HepG2 (cell line): ENCODE data around the gene THOC6. TPM values are rescaled to one million over a fixed set of nuclear protein-coding genes. Genes with fewer than 3 reads are reported as not detected.

Source experiments
- BHLHE40 ChIP-seq: IDR thresholded peaks from 2 replicates; pipeline ENCODE4 v1.6.1; 2011; ENCODE audit warnings: low read length, improper control_type of control experiment
- FOSL2 ChIP-seq: sonication (generic); formaldehyde crosslinking; IDR thresholded peaks from 2 replicates; pipeline ENCODE4 v1.4.0; 2020; ENCODE audit warnings: missing genetic modification reagents
- KLF15 ChIP-seq: sonication (generic); formaldehyde crosslinking; IDR thresholded peaks from 2 replicates; pipeline ENCODE4 v1.8.1; 2023; ENCODE audit warnings: borderline replicate concordance, mild to moderate bottlenecking, inconsistent platforms, missing genetic modification reagents, mixed read lengths
- NFIC ChIP-seq: IDR thresholded peaks from 2 replicates; pipeline ENCODE4 v1.6.1; 2012; ENCODE audit warnings: mild to moderate bottlenecking, low read length, inconsistent platforms
- SALL1 ChIP-seq: sonication (generic); formaldehyde crosslinking; IDR thresholded peaks from 2 replicates; pipeline ENCODE4 v1.8.0; 2022; ENCODE audit warnings: mild to moderate bottlenecking, missing genetic modification reagents
- SAP130 ChIP-seq: IDR thresholded peaks from 2 replicates; pipeline ENCODE4 v1.6.1; 2016; ENCODE audit warnings: low read depth
- SNAI1 ChIP-seq: sonication (generic); formaldehyde crosslinking; IDR thresholded peaks from 2 replicates; pipeline ENCODE4 v1.5.0; 2020; ENCODE audit warnings: mild to moderate bottlenecking, missing genetic modification reagents, borderline replicate concordance
- ZBTB25 ChIP-seq: IDR thresholded peaks from 2 replicates; pipeline ENCODE4 v1.6.1; 2018; ENCODE audit warnings: missing genetic modification reagents
- ZFP62 ChIP-seq: sonication (generic); formaldehyde crosslinking; IDR thresholded peaks from 2 replicates; pipeline ENCODE4 v1.4.0; 2020; ENCODE audit warnings: missing genetic modification reagents
- ZNF333 ChIP-seq: sonication (generic); formaldehyde crosslinking; IDR thresholded peaks from 2 replicates; pipeline ENCODE4 v1.4.0; 2020; ENCODE audit warnings: mild to moderate bottlenecking, missing genetic modification reagents, borderline replicate concordance
- ZNF354B ChIP-seq: sonication (generic); formaldehyde crosslinking; IDR thresholded peaks from 2 replicates; pipeline ENCODE4 v1.8.0; 2022; ENCODE audit warnings: mild to moderate bottlenecking, missing genetic modification reagents
- ZNF557 ChIP-seq: sonication (generic); formaldehyde crosslinking; IDR thresholded peaks from 2 replicates; pipeline ENCODE4 v1.4.0; 2020; ENCODE audit warnings: missing genetic modification reagents
- ZNF605 ChIP-seq: sonication (generic); formaldehyde crosslinking; IDR thresholded peaks from 2 replicates; pipeline ENCODE4 v1.8.0; 2022; ENCODE audit warnings: mild to moderate bottlenecking, missing genetic modification reagents
- ZNF746 ChIP-seq: sonication (generic); formaldehyde crosslinking; IDR thresholded peaks from 2 replicates; pipeline ENCODE4 v1.8.0; 2022; ENCODE audit warnings: mild to moderate bottlenecking, missing genetic modification reagents
- ZNF777 ChIP-seq: sonication (generic); formaldehyde crosslinking; IDR thresholded peaks from 2 replicates; pipeline ENCODE4 v1.4.0; 2020; ENCODE audit warnings: missing genetic modification reagents
- polyA plus RNA-seq, 8 experiments: library from polyadenylated mRNA; depleted of rRNA in 3 of 8; stranded (reverse) in 7 of 8; unstranded in 1 of 8; fragments of >200 nt; fragmentation: Illumina TruSeq in 4 of 8; extraction: Trizol in 4 of 8; gene quantifications; 2 replicates each; pipeline versions ENCODE4 v1.2.1 to v1.2.3, GENCODE V29; 2011 to 2016; ENCODE audit warnings: low read depth in 4 of 8, missing spikeins in 1 of 8, mixed read lengths in 1 of 8; ENCODE audit not compliant: insufficient read depth in 1 of 8
- total RNA-seq, 5 experiments: library from RNA; depleted of rRNA; stranded (reverse); fragments of >200 nt; fragmentation: Illumina TruSeq; extraction: Trizol; gene quantifications; 2 replicates each; pipeline ENCODE4 v1.2.3, GENCODE V29; 2016; ENCODE audit warnings: low read depth in 1 of 5
- TF ChIP-seq, protein P1 (sequence below): sonication (generic); formaldehyde crosslinking; IDR thresholded peaks from 2 replicates; pipeline ENCODE4 v1.5.1; 2020; ENCODE audit warnings: mild to moderate bottlenecking, missing genetic modification reagents, moderate library complexity
- TF ChIP-seq, protein P2 (sequence below): sonication (generic); formaldehyde crosslinking; IDR thresholded peaks from 2 replicates; pipeline ENCODE4 v1.5.1; 2020; ENCODE audit warnings: mild to moderate bottlenecking, moderate library complexity, missing genetic modification reagents
- TF ChIP-seq, protein P3 (sequence below): sonication (generic); formaldehyde crosslinking; IDR thresholded peaks from 2 replicates; pipeline ENCODE4 v1.4.0; 2020; ENCODE audit warnings: missing genetic modification reagents
- TF ChIP-seq, protein P4 (sequence below): fragments of 450-650 bp; IDR thresholded peaks from 2 replicates; pipeline ENCODE4 v1.6.1; 2017; ENCODE audit warnings: mild to moderate bottlenecking

THOC6 gene
- total and polyA plus RNA-seq, 2 of the 13 experiments (the other 11 are each of a cell fraction or from before 2014, with no cell fraction given), result 32.1 to 37.0 TPM

- TF ChIP-seq, protein P1, sequence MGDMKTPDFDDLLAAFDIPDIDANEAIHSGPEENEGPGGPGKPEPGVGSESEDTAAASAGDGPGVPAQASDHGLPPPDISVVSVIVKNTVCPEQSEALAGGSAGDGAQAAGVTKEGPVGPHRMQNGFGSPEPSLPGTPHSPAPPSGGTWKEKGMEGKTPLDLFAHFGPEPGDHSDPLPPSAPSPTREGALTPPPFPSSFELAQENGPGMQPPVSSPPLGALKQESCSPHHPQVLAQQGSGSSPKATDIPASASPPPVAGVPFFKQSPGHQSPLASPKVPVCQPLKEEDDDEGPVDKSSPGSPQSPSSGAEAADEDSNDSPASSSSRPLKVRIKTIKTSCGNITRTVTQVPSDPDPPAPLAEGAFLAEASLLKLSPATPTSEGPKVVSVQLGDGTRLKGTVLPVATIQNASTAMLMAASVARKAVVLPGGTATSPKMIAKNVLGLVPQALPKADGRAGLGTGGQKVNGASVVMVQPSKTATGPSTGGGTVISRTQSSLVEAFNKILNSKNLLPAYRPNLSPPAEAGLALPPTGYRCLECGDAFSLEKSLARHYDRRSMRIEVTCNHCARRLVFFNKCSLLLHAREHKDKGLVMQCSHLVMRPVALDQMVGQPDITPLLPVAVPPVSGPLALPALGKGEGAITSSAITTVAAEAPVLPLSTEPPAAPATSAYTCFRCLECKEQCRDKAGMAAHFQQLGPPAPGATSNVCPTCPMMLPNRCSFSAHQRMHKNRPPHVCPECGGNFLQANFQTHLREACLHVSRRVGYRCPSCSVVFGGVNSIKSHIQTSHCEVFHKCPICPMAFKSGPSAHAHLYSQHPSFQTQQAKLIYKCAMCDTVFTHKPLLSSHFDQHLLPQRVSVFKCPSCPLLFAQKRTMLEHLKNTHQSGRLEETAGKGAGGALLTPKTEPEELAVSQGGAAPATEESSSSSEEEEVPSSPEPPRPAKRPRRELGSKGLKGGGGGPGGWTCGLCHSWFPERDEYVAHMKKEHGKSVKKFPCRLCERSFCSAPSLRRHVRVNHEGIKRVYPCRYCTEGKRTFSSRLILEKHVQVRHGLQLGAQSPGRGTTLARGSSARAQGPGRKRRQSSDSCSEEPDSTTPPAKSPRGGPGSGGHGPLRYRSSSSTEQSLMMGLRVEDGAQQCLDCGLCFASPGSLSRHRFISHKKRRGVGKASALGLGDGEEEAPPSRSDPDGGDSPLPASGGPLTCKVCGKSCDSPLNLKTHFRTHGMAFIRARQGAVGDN (CRISPR knock-in tag), result peak; percentile 13; the same call in 1 of the 2 replicates
- TF ChIP-seq SNAI1 (CRISPR knock-in tag) (no peak), SAP130 (CRISPR knock-in tag) (peak; percentile 64), ZNF354B (CRISPR knock-in tag) (no peak), ZNF746 (CRISPR knock-in tag) (peak; percentile 39; the same call in 1 of the 2 replicates), ZBTB25 (CRISPR knock-in tag) (peak; percentile 46; the same call in 1 of the 2 replicates), FOSL2 (0 out of 2 replicates have a peak, but pooled peaks have one; percentile 51), NFIC (no peak), SALL1 (0 out of 2 replicates have a peak, but pooled peaks have one; percentile 15), ZNF557 (CRISPR knock-in tag) (no peak), BHLHE40 (peak; percentile 31; the same call in 1 of the 2 replicates), ZNF777 (CRISPR knock-in tag) (0 out of 2 replicates have a peak, but pooled peaks have one; percentile 23), KLF15 (CRISPR knock-in tag) (no peak), ZNF605 (no peak), ZFP62 (CRISPR knock-in tag) (no peak), ZNF333 (no peak)
- TF ChIP-seq, protein P2, sequence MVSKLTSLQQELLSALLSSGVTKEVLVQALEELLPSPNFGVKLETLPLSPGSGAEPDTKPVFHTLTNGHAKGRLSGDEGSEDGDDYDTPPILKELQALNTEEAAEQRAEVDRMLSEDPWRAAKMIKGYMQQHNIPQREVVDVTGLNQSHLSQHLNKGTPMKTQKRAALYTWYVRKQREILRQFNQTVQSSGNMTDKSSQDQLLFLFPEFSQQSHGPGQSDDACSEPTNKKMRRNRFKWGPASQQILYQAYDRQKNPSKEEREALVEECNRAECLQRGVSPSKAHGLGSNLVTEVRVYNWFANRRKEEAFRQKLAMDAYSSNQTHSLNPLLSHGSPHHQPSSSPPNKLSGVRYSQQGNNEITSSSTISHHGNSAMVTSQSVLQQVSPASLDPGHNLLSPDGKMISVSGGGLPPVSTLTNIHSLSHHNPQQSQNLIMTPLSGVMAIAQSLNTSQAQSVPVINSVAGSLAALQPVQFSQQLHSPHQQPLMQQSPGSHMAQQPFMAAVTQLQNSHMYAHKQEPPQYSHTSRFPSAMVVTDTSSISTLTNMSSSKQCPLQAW (CRISPR knock-in tag), result peak; percentile 47; the same call in 1 of the 2 replicates
- TF ChIP-seq, protein P3, sequence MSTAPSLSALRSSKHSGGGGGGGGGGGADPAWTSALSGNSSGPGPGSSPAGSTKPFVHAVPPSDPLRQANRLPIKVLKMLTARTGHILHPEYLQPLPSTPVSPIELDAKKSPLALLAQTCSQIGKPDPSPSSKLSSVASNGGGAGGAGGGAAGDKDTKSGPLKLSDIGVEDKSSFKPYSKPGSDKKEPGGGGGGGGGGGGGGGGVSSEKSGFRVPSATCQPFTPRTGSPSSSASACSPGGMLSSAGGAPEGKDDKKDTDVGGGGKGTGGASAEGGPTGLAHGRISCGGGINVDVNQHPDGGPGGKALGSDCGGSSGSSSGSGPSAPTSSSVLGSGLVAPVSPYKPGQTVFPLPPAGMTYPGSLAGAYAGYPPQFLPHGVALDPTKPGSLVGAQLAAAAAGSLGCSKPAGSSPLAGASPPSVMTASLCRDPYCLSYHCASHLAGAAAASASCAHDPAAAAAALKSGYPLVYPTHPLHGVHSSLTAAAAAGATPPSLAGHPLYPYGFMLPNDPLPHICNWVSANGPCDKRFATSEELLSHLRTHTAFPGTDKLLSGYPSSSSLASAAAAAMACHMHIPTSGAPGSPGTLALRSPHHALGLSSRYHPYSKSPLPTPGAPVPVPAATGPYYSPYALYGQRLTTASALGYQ, result no peak
- TF ChIP-seq, protein P4, sequence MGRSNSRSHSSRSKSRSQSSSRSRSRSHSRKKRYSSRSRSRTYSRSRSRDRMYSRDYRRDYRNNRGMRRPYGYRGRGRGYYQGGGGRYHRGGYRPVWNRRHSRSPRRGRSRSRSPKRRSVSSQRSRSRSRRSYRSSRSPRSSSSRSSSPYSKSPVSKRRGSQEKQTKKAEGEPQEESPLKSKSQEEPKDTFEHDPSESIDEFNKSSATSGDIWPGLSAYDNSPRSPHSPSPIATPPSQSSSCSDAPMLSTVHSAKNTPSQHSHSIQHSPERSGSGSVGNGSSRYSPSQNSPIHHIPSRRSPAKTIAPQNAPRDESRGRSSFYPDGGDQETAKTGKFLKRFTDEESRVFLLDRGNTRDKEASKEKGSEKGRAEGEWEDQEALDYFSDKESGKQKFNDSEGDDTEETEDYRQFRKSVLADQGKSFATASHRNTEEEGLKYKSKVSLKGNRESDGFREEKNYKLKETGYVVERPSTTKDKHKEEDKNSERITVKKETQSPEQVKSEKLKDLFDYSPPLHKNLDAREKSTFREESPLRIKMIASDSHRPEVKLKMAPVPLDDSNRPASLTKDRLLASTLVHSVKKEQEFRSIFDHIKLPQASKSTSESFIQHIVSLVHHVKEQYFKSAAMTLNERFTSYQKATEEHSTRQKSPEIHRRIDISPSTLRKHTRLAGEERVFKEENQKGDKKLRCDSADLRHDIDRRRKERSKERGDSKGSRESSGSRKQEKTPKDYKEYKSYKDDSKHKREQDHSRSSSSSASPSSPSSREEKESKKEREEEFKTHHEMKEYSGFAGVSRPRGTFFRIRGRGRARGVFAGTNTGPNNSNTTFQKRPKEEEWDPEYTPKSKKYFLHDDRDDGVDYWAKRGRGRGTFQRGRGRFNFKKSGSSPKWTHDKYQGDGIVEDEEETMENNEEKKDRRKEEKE, result no peak
These were observed 19.0 kb upstream of the THOC6 start (continued) for GRCh38 chr16:3004781-3005284.
